ENCODE measurements around the gene AK8. TPM values are rescaled to one million over a fixed set of nuclear protein-coding genes. Genes with fewer than 3 reads are reported as not detected.

Gene AK8
- total RNA-seq, 4 donors from 2014 or later: 0.61 to 1.9 TPM; not detected in 2

DNA sequence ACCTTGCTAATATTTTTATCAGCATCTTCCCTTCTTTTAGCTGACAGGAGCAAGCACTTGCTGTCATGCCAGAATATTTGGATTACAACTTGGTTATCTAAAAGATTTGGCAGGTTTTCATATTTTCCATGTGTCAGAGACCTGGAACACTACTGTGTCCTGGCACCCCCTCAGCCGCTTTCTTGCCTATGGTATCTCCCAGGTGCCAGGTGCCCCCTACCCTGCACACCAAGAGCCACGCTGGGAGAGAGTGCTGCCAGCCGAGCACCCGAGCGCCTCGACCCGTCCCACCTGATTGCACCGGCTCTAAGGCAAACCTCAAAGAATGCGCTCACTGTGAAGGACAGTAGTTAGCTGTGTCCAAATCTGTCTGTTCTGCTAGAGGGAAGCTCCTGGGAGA lies 123.0 kb downstream of the AK8 start:
- no peak for DNase-seq
- Histone ChIP-seq H3K27ac (no peak overlapping the region), H3K36me3 (no peaks in the 10 kb centered on the region), H3K27me3 (no peaks in the 10 kb centered on the region), H3K4me1 (no peaks in the 10 kb centered on the region), H3K4me3 (no peak overlapping the region), H3K9me3 (no peaks in the 10 kb centered on the region)
- intact Hi-C loops (cut with DNase I; ENCODE audit: low total_unique reads): no loop called here
- TF ChIP-seq, protein P1, sequence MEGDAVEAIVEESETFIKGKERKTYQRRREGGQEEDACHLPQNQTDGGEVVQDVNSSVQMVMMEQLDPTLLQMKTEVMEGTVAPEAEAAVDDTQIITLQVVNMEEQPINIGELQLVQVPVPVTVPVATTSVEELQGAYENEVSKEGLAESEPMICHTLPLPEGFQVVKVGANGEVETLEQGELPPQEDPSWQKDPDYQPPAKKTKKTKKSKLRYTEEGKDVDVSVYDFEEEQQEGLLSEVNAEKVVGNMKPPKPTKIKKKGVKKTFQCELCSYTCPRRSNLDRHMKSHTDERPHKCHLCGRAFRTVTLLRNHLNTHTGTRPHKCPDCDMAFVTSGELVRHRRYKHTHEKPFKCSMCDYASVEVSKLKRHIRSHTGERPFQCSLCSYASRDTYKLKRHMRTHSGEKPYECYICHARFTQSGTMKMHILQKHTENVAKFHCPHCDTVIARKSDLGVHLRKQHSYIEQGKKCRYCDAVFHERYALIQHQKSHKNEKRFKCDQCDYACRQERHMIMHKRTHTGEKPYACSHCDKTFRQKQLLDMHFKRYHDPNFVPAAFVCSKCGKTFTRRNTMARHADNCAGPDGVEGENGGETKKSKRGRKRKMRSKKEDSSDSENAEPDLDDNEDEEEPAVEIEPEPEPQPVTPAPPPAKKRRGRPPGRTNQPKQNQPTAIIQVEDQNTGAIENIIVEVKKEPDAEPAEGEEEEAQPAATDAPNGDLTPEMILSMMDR (IDR thresholded peaks at IDR 0.05): no peak
- no peak for TF ChIP-seq POLR2A (IDR thresholded peaks at IDR 0.05)

DNA sequence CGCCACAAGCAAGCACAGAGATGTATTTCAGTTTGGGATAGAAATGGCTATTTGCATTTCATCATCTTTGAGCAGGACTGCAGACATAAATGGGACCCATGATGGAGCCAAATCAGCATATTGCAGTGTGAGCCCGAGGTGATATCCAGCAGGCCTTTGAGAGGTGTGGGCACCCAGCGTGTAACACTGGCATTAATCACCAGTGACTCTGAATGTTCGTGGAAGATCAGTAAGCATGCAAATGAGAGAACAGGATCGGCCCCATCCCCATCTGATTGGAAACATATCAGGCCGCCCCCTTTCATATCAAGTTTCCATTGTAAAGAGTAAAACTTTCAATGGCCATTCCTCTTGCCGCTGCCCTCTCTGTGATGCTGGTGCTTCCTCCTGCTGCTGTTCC lies 123.8 kb downstream of the AK8 start:
- DNase-seq: no peak
- no peaks in the 10 kb centered on the region for H3K4me1 ChIP-seq
- H3K27me3 ChIP-seq: no peaks in the 10 kb centered on the region
- TF ChIP-seq, protein P1 (IDR thresholded peaks at IDR 0.05): no peak
- TF ChIP-seq POLR2A (IDR thresholded peaks at IDR 0.05): no peak
- no peak overlapping the region for H3K27ac ChIP-seq
- no peaks in the 10 kb centered on the region for H3K36me3 ChIP-seq
- H3K4me3 ChIP-seq: no peak overlapping the region
- H3K9me3 ChIP-seq: no peaks in the 10 kb centered on the region
- intact Hi-C loops (cut with DNase I; ENCODE audit: low total_unique reads): no loop called here

DNA sequence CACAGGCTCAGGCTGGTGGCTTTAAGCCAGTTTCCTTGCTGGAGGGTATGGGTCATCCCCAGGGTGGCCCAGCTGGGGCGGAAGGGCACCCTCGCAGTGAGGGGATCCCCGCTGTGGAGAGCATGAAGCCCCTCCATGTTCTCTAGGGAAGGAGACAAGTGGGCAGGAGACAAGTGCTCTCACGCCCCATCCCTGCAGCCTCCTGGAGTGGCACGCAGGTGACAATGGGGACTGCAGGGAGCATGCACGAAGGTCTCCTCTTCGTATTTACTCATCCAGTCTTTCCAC lies 124.5 kb downstream of the AK8 start:
- H3K4me1 ChIP-seq: no peaks in the 10 kb centered on the region
- H3K27me3 ChIP-seq: no peaks in the 10 kb centered on the region
- intact Hi-C loops (cut with DNase I; ENCODE audit: low total_unique reads): no loop called here
- H3K9me3 ChIP-seq: no peaks in the 10 kb centered on the region
- no peaks in the 10 kb centered on the region for H3K36me3 ChIP-seq
- no peak for TF ChIP-seq POLR2A (IDR thresholded peaks at IDR 0.05)
- TF ChIP-seq, protein P1 (IDR thresholded peaks at IDR 0.05): no peak
- no peak overlapping the region for H3K27ac ChIP-seq
- H3K4me3 ChIP-seq: no peak overlapping the region
- no peak for DNase-seq

DNA sequence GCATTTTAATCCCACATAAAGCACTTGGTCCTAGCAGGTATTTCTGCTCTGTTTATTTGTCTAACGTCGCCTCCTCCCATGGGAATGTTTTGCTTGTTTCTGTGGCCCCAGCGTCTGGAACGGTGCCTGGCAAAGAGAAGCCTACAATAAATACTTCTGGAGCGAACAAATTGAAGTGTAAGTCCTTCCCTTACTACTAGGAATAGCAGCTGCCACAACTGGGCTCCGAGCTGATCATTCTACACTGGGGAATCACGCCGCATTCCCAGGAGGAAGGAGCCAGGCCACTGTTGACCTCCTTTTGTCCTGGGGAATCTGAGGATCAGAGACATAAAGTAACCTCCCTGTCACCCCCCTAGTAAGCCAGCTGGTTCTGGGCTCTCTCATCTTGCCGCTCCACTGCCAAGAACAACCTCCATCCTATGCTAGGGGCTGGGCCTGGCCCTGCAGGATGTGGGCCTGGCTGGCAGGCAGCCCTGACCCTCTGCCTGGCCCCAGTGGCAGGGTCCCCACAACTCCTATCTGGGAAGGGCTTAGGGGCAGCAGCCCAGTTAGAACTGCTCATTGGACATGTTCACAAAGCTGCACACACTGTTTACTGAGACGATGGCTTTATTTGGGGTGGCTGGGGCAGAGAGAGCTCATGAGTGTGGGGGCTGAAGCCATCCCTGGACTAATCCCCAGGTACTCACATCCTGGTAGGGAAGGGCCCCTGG lies 125.0 kb downstream of the AK8 start:
- no peaks in the 10 kb centered on the region for H3K36me3 ChIP-seq
- TF ChIP-seq POLR2A (IDR thresholded peaks at IDR 0.05): no peak
- TF ChIP-seq, protein P1 (IDR thresholded peaks at IDR 0.05): no peak
- no peak overlapping the region for H3K4me3 ChIP-seq
- no peaks in the 10 kb centered on the region for H3K9me3 ChIP-seq
- intact Hi-C loops (cut with DNase I; ENCODE audit: low total_unique reads): no loop called here
- H3K27me3 ChIP-seq: no peaks in the 10 kb centered on the region
- H3K27ac ChIP-seq: no peak overlapping the region
- no peaks in the 10 kb centered on the region for H3K4me1 ChIP-seq
- DNase-seq: no peak

DNA sequence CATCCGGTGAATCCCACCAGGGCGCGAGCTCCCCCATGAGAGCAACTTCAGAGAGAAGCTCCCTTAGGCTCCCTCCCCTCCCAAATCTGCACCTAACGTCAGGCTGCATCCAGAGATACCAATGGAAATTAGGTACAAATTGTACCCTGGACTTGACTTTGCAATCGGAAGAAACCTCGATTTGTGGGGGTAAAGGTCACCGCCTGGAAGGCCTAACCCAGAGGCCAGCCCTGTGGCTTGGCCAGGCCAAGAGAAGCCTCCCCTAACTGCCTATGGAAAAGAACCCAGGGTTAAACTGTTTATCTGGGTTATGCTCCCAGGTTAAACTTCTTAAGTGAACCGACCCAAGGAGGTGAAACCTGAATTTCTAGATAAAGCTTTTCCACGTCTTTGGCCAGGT lies 127.4 kb downstream of the AK8 start:
- Histone ChIP-seq H3K4me3 (no peak overlapping the region), H3K9me3 (no peaks in the 10 kb centered on the region), H3K27ac (no peak overlapping the region), H3K4me1 (no peaks in the 10 kb centered on the region), H3K27me3 (no peaks in the 10 kb centered on the region), H3K36me3 (no peaks in the 10 kb centered on the region)
- DNase-seq: no peak
- TF ChIP-seq, protein P1 (IDR thresholded peaks at IDR 0.05): no peak
- TF ChIP-seq POLR2A (IDR thresholded peaks at IDR 0.05): no peak
- intact Hi-C loops (cut with DNase I; ENCODE audit: low total_unique reads): no loop called here
